KMS-11 (cell line): Measurements from ENCODE around the gene RAPGEF5.

Experiments
- H2AFZ ChIP-seq: fragments of 200-600 bp; sonication (generic); 2 replicates; pipeline ENCODE4 v1.6.1; 2016; ENCODE audit warnings: antibody characterized with exemption, mixed run types, low read depth
- H3K27ac ChIP-seq: fragments of 200-600 bp; sonication (generic); 2 replicates; pipeline ENCODE4 v1.6.1; 2016; ENCODE audit warnings: mild to moderate bottlenecking, mixed run types
- H3K27me3 ChIP-seq: fragments of 200-600 bp; sonication (generic); 2 replicates; pipeline ENCODE4 v1.6.1; 2017; ENCODE audit warnings: mild to moderate bottlenecking, low read depth, mixed run types, moderate library complexity; ENCODE audit not compliant: insufficient read depth
- H3K36me3 ChIP-seq: fragments of 200-600 bp; sonication (generic); 2 replicates; pipeline ENCODE4 v1.6.1; 2017; ENCODE audit warnings: mild to moderate bottlenecking, mixed run types; ENCODE audit not compliant: insufficient read depth
- H3K4me1 ChIP-seq: fragments of 200-600 bp; sonication (generic); 2 replicates; pipeline ENCODE4 v1.6.1; 2016; ENCODE audit warnings: mild to moderate bottlenecking, low read depth, mixed run types; ENCODE audit not compliant: poor library complexity, severe bottlenecking
- H3K4me2 ChIP-seq: fragments of 200-600 bp; sonication (generic); 2 replicates; pipeline ENCODE4 v1.7.0; 2016; ENCODE audit warnings: mild to moderate bottlenecking, mixed run types
- H3K4me3 ChIP-seq: fragments of 200-600 bp; sonication (generic); IDR thresholded peaks from 2 replicates; pipeline ENCODE4 v1.6.1; 2017; ENCODE audit warnings: low read depth, low read length, mixed read lengths; ENCODE audit not compliant: insufficient read depth
- H3K79me2 ChIP-seq: fragments of 200-600 bp; sonication (generic); 2 replicates; pipeline ENCODE4 v1.6.1; 2016; ENCODE audit warnings: low read depth, mixed run types; ENCODE audit not compliant: insufficient read depth
- H3K9ac ChIP-seq: fragments of 200-600 bp; sonication (generic); 2 replicates; pipeline ENCODE4 v1.6.1; 2016; ENCODE audit warnings: mild to moderate bottlenecking, mixed run types
- H4K20me1 ChIP-seq: fragments of 200-600 bp; sonication (generic); 2 replicates; pipeline ENCODE4 v1.6.1; 2016; ENCODE audit warnings: mild to moderate bottlenecking, mixed run types; ENCODE audit not compliant: insufficient read depth
- TF ChIP-seq, protein P1 (sequence below): fragments of 200-600 bp; sonication (generic); conservative IDR thresholded peaks from 2 replicates; pipeline ENCODE4 v1.6.1; 2017; ENCODE audit warnings: low read depth, mild to moderate bottlenecking, antibody characterized with exemption, low read length, moderate library complexity, mixed read lengths

RAPGEF5 gene

DNA sequence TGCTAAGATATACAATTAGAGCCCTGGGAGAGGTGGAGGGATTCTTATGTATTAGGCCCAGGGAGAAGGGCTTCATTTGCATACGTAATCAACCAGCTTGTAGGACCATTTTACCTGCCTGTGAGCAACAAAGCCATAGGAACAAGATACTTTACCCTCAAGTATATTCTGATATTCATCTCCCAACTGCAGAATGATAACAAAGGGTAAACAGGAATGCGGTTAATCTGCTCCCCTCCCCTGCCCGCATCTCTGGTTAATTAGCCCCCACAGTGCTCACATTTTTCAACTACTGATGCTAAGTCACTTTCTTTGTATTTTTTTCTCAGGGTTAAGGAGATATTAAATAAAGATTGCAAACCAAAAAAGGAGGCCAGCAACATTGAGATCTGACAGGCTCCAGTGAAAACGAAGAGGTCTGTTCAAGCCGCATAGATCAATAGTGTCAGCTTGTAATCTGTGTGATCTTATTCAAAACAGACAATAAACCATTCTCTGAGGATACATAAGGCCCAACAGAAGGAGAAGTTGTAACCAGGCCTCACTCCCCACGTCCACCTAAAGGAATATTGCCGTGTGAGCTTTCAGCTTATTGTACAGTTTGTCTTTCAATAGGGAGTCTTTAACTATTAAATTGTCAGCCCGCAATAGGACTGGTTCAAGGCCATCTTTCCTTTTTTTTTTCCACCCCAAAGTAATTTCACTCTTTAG lies 203.4 kb downstream of the RAPGEF5 start:
- Histone ChIP-seq H3K4me3 (no peak overlapping the region), H3K79me2 (no peaks in the 10 kb centered on the region), H3K9ac (no peak overlapping the region), H3K27me3 (no peaks in the 10 kb centered on the region), H3K27ac (no peak overlapping the region), H2AFZ (no peak overlapping the region), H3K4me1 (peaks cover 22% of the 10 kb centered on the region), H3K4me2 (peak overlapping the region; percentile 33), H3K36me3 (no peaks in the 10 kb centered on the region), H4K20me1 (no peaks in the 10 kb centered on the region)
- TF ChIP-seq, protein P1, sequence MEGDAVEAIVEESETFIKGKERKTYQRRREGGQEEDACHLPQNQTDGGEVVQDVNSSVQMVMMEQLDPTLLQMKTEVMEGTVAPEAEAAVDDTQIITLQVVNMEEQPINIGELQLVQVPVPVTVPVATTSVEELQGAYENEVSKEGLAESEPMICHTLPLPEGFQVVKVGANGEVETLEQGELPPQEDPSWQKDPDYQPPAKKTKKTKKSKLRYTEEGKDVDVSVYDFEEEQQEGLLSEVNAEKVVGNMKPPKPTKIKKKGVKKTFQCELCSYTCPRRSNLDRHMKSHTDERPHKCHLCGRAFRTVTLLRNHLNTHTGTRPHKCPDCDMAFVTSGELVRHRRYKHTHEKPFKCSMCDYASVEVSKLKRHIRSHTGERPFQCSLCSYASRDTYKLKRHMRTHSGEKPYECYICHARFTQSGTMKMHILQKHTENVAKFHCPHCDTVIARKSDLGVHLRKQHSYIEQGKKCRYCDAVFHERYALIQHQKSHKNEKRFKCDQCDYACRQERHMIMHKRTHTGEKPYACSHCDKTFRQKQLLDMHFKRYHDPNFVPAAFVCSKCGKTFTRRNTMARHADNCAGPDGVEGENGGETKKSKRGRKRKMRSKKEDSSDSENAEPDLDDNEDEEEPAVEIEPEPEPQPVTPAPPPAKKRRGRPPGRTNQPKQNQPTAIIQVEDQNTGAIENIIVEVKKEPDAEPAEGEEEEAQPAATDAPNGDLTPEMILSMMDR: no peak

GRCh38 chr7:22152690-22153089 lies 204.3 kb downstream of the RAPGEF5 start:
- TF ChIP-seq, protein P1: no peak
- H4K20me1 ChIP-seq: no peaks in the 10 kb centered on the region

DNA sequence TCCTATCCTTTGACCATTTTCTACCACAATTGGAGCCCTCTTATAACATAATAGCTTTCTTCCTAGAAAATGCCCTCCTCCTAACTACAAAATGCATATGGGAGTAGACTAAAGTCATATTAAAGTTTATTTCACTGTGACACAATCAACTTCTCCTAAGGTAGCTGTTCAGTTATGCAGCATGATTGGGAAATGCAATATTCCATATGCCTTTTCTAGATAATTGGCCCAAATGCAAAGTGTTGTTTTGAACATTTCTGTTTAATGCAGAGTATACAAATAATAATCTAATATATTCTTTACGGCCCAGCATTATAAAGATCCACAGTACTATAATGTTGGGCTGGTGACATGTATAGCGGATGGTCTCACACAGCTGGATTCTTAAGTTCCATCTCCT lies 205.1 kb downstream of the RAPGEF5 start:
- Histone ChIP-seq H3K27me3 (no peaks in the 10 kb centered on the region), H3K4me3 (no peak overlapping the region), H2AFZ (no peak overlapping the region), H3K36me3 (no peaks in the 10 kb centered on the region), H3K9ac (no peak overlapping the region), H3K4me2 (no peak overlapping the region), H3K79me2 (no peaks in the 10 kb centered on the region), H4K20me1 (no peaks in the 10 kb centered on the region), H3K4me1 (peaks cover 22% of the 10 kb centered on the region), H3K27ac (no peak overlapping the region)
- TF ChIP-seq, protein P1: no peak

More at GRCh38 chr7:22152690-22153089, 204.3 kb downstream of the RAPGEF5 start:
- Histone ChIP-seq H3K4me1 (peaks cover 22% of the 10 kb centered on the region), H3K36me3 (no peaks in the 10 kb centered on the region), H3K27ac (no peak overlapping the region), H2AFZ (no peak overlapping the region), H3K79me2 (no peaks in the 10 kb centered on the region), H3K4me3 (no peak overlapping the region), H3K4me2 (no peak overlapping the region), H3K9ac (no peak overlapping the region), H3K27me3 (no peaks in the 10 kb centered on the region)

GRCh38 chr7:22150221-22150620 lies 206.7 kb downstream of the RAPGEF5 start:
- TF ChIP-seq, protein P1: no peak
- no peak overlapping the region for H3K4me3 ChIP-seq
- H3K4me1 ChIP-seq: peaks cover 20% of the 10 kb centered on the region
- no peak overlapping the region for H2AFZ ChIP-seq
- no peaks in the 10 kb centered on the region for H4K20me1 ChIP-seq
- H3K27me3 ChIP-seq: no peaks in the 10 kb centered on the region
- no peaks in the 10 kb centered on the region for H3K79me2 ChIP-seq
- H3K27ac ChIP-seq: no peak overlapping the region
- no peak overlapping the region for H3K9ac ChIP-seq
- H3K36me3 ChIP-seq: no peaks in the 10 kb centered on the region
- H3K4me2 ChIP-seq: no peak overlapping the region
